ENCODE results near the gene DPEP1.

DPEP1 gene

DNA sequence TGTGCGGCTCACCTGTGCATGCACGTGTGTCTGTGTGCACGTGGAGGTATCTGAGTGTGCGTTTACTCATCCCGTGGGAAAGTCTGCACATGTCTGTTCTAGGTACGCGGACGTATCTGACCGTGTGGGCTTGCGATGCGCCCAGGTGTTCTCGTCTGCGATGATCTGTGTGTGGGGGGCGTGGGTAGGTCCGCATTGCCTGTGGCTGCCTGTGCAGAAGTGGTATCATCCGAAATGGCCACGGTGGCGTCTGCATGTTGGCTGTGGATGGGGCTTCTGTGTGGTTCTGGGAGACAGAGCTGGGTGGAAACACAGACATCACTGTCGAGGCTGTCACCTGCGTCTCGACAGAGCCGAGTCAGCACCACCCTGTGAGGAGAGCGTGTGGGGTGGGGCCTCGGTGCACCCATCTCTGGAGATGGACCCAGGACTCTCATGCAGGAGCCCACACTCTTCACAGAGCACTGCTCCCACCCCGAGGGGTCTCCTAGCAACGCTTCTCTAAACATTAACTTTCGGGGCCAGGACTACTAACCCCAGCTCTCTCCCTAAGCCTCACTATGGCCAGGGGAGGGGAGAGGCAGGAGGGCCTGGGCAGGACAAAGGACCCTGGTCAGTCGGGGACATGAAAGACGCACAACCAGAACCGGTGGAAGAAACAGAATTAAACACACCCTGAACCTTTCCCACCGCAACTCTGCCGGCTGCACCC lies 8.4 kb downstream of the DPEP1 start:
- no peak overlapping the region for H3K4me2 ChIP-seq (ENCODE audit: low read depth, low read length, poor library complexity, severe bottlenecking)
- no peaks in the 10 kb centered on the region for H3F3A ChIP-seq (ENCODE audit: low read depth)
- H3K9me2 ChIP-seq (replicated peaks; ENCODE audit: low read depth, low read length), result no peaks in the 10 kb centered on the region
- no peaks in the 10 kb centered on the region for H3K27me3 ChIP-seq (ENCODE audit: insufficient read depth, low read length, poor library complexity, severe bottlenecking)
- H3K79me2 ChIP-seq (ENCODE audit: insufficient read depth, low read length), result no peaks in the 10 kb centered on the region
- H3K36me3 ChIP-seq (ENCODE audit: insufficient read depth, low read length), result no peaks in the 10 kb centered on the region
- H4K20me1 ChIP-seq (ENCODE audit: insufficient read depth, low read length, poor library complexity, severe bottlenecking), result no peaks in the 10 kb centered on the region
- no peak overlapping the region for H2AFZ ChIP-seq (ENCODE audit: low read length)
- no peak overlapping the region for H3K4me3 ChIP-seq (ENCODE audit: low read length, poor library complexity, severe bottlenecking)
- no peaks in the 10 kb centered on the region for H3K9me3 ChIP-seq (ENCODE audit: insufficient read depth, low read depth, low read length)
- TF ChIP-seq EZH2phosphoT487 (IDR thresholded peaks at IDR 0.05; ENCODE audit: borderline replicate concordance) (no peak), CTCF (conservative IDR thresholded peaks at IDR 0.05; ENCODE audit: low read length) (no peak)
- H3K4me1 ChIP-seq (ENCODE audit: insufficient read depth, low read length, poor library complexity, severe bottlenecking), result peaks cover 2% of the 10 kb centered on the region
- H3K9ac ChIP-seq (ENCODE audit: low read depth, low read length, poor library complexity, severe bottlenecking), result no peak overlapping the region

DNA sequence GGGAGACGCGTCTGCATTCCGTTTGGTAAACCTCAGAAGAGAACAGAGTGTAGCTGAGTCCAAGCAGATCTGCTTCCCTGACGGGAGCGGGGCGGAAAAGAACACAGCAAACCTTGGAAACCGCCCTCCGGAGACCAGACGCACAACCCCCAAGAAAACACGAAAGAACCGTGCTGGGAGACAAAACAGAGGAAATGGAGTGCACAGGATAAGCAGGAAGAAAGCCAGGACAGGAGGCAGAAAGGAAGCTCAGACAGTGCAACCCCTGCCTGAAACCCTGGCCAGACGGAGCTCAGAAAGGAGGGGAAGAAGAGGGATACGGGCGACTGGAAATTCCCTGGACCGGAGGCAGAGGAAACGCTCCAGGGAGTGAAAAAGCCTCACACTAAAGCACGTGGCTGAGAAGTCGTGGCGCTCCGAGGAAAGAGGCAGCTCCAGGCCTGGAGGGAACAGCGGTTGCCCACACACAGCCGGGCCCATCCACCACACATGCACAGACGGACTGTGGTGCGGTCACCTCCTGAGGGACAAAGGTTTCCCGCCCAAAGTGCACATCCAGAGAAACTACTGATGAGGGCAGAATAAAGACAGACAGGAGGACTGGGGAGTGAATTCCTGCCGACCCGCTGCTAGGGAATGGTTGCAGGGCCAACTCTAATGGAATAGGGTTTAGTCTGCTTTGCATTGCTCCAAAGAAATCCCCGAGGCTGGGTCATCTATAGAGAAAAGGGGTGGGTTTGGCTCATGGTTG lies 10.2 kb downstream of the DPEP1 start:
- no peaks in the 10 kb centered on the region for H3K36me3 ChIP-seq (ENCODE audit: insufficient read depth, low read length)
- TF ChIP-seq EZH2phosphoT487 (IDR thresholded peaks at IDR 0.05; ENCODE audit: borderline replicate concordance) (no peak), CTCF (conservative IDR thresholded peaks at IDR 0.05; ENCODE audit: low read length) (no peak)

DNA sequence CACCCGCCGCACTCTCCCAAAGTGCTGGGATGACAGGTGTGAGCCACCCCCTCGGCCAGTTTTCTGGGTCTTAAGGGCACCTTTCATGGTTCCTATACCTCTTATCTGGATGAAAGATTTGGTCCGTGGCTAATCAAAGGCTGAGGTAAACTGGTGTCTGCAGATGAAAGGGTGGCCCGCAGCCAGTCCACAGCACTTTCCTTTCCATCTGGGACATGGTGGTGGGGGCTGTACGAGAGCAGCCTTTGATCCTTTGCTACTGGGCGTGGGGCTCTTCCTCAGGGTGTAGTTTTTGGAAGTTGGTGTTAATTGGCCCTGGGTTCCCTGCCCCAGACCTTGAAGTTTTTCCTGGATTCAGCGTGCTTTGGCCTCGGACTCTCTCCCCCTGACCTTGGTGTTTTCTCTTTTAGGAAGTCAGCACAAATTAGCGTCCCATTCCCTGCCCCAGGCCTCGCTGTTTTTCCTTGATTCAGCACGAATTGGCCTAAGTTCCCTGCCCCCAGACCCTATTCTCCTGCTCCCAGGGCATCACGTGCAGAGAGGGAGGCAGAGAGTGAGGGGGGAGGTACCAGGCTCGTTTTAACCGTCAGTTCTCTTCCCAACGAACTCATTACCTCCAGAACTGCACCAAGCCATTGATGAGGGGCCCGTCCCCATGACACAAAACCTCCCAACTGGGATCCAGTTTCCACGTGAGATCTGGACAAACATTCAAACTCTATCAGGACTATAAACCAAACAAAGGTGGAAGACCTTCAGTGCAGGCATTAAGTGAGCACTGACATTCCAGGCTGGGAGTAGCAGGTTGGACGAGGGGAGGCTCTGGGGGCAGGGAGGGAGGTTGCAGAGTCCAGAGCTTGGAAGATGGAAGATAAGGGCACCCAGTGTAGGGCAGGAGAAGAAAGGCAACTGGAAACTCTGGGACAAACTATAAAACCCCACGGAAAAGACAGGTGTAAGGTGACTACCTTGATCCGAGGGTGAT lies 11.6 kb downstream of the DPEP1 start:
- H3K79me2 ChIP-seq (ENCODE audit: insufficient read depth, low read length), result no peaks in the 10 kb centered on the region
- H3K9ac ChIP-seq (ENCODE audit: low read depth, low read length, poor library complexity, severe bottlenecking), result no peak overlapping the region
- no peaks in the 10 kb centered on the region for H3K4me1 ChIP-seq (ENCODE audit: insufficient read depth, low read length, poor library complexity, severe bottlenecking)
- no peaks in the 10 kb centered on the region for H3K27me3 ChIP-seq (ENCODE audit: insufficient read depth, low read length, poor library complexity, severe bottlenecking)
- no peak overlapping the region for H3K4me3 ChIP-seq (ENCODE audit: low read length, poor library complexity, severe bottlenecking)
- no peaks in the 10 kb centered on the region for H3K9me2 ChIP-seq (replicated peaks; ENCODE audit: low read depth, low read length)
- H3K36me3 ChIP-seq (ENCODE audit: insufficient read depth, low read length), result no peaks in the 10 kb centered on the region
- TF ChIP-seq EZH2phosphoT487 (IDR thresholded peaks at IDR 0.05; ENCODE audit: borderline replicate concordance) (no peak), CTCF (conservative IDR thresholded peaks at IDR 0.05; ENCODE audit: low read length) (no peak)
- no peak overlapping the region for H3K4me2 ChIP-seq (ENCODE audit: low read depth, low read length, poor library complexity, severe bottlenecking)
- H2AFZ ChIP-seq (ENCODE audit: low read length), result no peak overlapping the region
- H4K20me1 ChIP-seq (ENCODE audit: insufficient read depth, low read length, poor library complexity, severe bottlenecking), result no peaks in the 10 kb centered on the region
- no peaks in the 10 kb centered on the region for H3F3A ChIP-seq (ENCODE audit: low read depth)
- H3K9me3 ChIP-seq (ENCODE audit: insufficient read depth, low read depth, low read length), result no peaks in the 10 kb centered on the region

More for the DNA sequence above, 10.2 kb downstream of the DPEP1 start:
- H4K20me1 ChIP-seq (ENCODE audit: insufficient read depth, low read length, poor library complexity, severe bottlenecking), result no peaks in the 10 kb centered on the region
- no peaks in the 10 kb centered on the region for H3K79me2 ChIP-seq (ENCODE audit: insufficient read depth, low read length)
- H3K4me2 ChIP-seq (ENCODE audit: low read depth, low read length, poor library complexity, severe bottlenecking), result no peak overlapping the region
- H3K27me3 ChIP-seq (ENCODE audit: insufficient read depth, low read length, poor library complexity, severe bottlenecking), result no peaks in the 10 kb centered on the region
- no peak overlapping the region for H3K4me3 ChIP-seq (ENCODE audit: low read length, poor library complexity, severe bottlenecking)
- H3K4me1 ChIP-seq (ENCODE audit: insufficient read depth, low read length, poor library complexity, severe bottlenecking), result no peaks in the 10 kb centered on the region
- no peak overlapping the region for H2AFZ ChIP-seq (ENCODE audit: low read length)
- no peaks in the 10 kb centered on the region for H3K9me2 ChIP-seq (replicated peaks; ENCODE audit: low read depth, low read length)
- no peak overlapping the region for H3K9ac ChIP-seq (ENCODE audit: low read depth, low read length, poor library complexity, severe bottlenecking)
- H3K9me3 ChIP-seq (ENCODE audit: insufficient read depth, low read depth, low read length), result no peaks in the 10 kb centered on the region
- H3F3A ChIP-seq (ENCODE audit: low read depth), result no peaks in the 10 kb centered on the region
